ENCODE data around the gene ABLIM2. TPM values are rescaled to one million over a fixed set of nuclear protein-coding genes. Genes with fewer than 3 reads are reported as not detected.

Gene ABLIM2
- total and polyA plus RNA-seq, 2 of the 8 experiments (the other 6 are each of a cell fraction or from before 2014, with no cell fraction given): 2.8 to 3.0 TPM

DNA sequence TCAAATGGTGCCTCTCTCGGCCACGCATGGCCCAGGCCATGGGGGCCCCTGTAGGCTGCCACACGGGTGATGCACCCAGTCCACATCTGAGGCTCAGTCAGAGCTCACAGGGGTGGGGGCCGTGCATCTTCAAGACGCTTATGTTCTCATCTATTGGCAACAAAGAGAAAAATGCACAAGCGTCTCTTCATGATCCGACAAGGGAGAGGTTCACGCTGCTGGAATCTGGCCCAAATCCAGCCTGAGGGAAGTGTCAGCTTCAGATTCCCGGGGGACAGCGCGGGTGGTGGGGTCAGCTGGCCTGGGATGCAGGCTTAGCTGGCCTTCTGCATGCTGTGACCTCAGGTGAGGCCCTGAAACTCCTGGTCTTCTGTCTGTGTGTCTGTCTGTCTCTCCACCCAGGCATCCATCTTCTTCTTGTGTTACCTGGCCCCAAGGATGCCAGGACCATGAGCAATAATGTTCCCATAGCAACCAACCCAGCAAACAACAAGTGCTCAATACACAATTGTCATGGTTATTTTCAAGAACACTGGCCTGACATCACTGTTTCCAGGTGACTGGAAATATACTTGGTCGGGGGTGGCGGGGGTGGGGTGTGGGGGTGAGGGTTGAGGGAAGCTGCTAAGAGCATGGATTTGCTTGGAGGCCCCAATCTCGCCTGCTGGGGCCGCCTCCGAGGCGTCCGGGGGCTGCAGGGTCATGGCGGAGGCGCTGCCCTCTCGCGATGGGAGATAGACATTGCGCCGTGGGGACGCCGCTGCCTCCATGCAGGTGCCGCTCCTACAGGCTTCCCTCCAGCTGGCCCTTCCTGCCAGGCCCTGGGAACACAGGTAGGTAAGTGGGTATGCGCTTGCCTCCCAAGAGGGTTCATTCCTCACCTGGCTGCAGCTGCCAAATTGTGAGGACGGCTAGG, 48.3 kb downstream of the ABLIM2 start (continued):
- TF ChIP-seq NANOG (IDR thresholded peaks at IDR 0.05; ENCODE audit: insufficient read depth, low read depth, low read length, poor library complexity, severe bottlenecking): peak; percentile 40
- TF ChIP-seq EGR1 (IDR thresholded peaks at IDR 0.05; ENCODE audit: borderline replicate concordance, low read depth, low read length): peak; percentile 52; the same call in 1 of the 2 replicates
- TF ChIP-seq, protein P1, sequence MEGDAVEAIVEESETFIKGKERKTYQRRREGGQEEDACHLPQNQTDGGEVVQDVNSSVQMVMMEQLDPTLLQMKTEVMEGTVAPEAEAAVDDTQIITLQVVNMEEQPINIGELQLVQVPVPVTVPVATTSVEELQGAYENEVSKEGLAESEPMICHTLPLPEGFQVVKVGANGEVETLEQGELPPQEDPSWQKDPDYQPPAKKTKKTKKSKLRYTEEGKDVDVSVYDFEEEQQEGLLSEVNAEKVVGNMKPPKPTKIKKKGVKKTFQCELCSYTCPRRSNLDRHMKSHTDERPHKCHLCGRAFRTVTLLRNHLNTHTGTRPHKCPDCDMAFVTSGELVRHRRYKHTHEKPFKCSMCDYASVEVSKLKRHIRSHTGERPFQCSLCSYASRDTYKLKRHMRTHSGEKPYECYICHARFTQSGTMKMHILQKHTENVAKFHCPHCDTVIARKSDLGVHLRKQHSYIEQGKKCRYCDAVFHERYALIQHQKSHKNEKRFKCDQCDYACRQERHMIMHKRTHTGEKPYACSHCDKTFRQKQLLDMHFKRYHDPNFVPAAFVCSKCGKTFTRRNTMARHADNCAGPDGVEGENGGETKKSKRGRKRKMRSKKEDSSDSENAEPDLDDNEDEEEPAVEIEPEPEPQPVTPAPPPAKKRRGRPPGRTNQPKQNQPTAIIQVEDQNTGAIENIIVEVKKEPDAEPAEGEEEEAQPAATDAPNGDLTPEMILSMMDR (IDR thresholded peaks at IDR 0.05; ENCODE audit: control extremely low read depth in 1 of 3, insufficient read depth in 1 of 3, low read depth in 1 of 3, low read length in 3 of 3): peak in 2 of 3 experiments; percentile 75 to 98; a peak in 3 of 4 replicates
- no peak for TF ChIP-seq SIX5 (IDR thresholded peaks at IDR 0.05; ENCODE audit: low read depth, low read length)

Measured in H1 (cell line).